Heart left ventricle (tissue), 13 donors: ENCODE measurements around the gene C1orf50.

Experiments used
- POLR2A ChIP-seq, 2 donors: fragments of 450-650 bp; IDR thresholded peaks; one replicate each; pipeline ENCODE4 v1.6.1; 2017; ENCODE audit warnings: antibody characterized with exemption in 2 of 2, mild to moderate bottlenecking in 2 of 2, moderate library complexity in 2 of 2
- TF ChIP-seq, protein P1 (sequence below), 12 donors: fragments of 200-600 bp; sonication (generic) in 4 of 12; IDR thresholded peaks; one replicate each; pipeline versions ENCODE4 v1.5.0 to v1.8.0; 2018 to 2022; ENCODE audit warnings: antibody characterized with exemption in 12 of 12, mild to moderate bottlenecking in 5 of 12
- donor health status: ischemic (EF 13 %, LVEDD 7.1; RV severe dilation, severe dysfunction).
- donor health status: DM: no; HTN: yes; CAD: no.
- donor health status: DM: no; HTN: no; CAD: no.
- donor health status: ischemic (EF 25% LVEDD 6.9; RV normal size, moderate dysfunction).
- donor health status: ischemic (EF 25% LVEDD 5.7; RV mildly dilated, moderate dysfunction).
- donor health status: ischemic (EF 35%, LVEDD 5.7; RV mildly dilated, moderate dysfunction).
- donor health status: nonischemic (EF 11% LVEDD 7.7; RV severe dilation, severe dysfunction).
- donor health status: DM: yes; HTN: yes; CAD: no.
- donor health status: PGD.
- donor health status: ischemic (EF 29% LVEDD 5.4; RV normal size, mild dysfunction).
- donor health status: nonischemic (EF 23%, LVEDD 6.1; RV moderate dilation, normal function).

DNA sequence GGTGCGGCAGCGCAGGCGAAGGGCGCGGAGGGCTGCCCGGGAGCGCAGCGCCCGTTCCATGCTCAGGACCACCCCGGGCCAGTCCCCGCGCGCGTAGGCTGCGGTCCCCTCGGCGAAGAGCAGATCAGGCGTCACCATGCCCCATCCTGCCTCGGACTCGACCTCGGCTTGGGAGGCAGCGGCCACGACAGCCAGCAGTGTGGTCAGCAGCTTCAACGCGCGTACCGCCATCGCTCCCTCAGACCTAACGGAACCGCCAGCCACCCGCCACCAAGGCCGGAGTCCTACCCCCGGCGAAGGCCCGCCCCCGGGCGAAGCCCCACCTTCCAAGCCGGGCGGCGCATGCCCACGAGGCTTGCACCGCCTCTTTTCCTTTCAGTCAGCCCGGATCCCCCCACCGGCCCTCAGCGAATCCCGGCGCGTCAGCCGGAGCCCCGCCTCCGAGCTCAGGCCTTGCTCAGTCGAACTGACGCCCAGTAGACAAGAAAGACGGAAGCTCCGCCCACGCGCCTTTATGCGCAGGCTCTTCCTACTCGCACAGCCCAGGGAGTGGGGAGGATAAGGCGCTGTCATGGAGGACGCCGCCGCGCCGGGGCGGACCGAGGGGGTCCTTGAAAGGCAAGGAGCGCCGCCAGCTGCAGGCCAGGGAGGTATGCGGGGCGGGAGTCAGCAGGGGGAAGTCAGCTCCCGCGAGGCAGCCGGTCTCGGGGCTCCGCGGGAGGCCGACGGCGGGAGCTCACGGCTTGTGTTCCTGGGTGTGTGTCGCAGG is at the start of gene C1orf50, which contains the start of gene P3H1:
- TF ChIP-seq, protein P1, sequence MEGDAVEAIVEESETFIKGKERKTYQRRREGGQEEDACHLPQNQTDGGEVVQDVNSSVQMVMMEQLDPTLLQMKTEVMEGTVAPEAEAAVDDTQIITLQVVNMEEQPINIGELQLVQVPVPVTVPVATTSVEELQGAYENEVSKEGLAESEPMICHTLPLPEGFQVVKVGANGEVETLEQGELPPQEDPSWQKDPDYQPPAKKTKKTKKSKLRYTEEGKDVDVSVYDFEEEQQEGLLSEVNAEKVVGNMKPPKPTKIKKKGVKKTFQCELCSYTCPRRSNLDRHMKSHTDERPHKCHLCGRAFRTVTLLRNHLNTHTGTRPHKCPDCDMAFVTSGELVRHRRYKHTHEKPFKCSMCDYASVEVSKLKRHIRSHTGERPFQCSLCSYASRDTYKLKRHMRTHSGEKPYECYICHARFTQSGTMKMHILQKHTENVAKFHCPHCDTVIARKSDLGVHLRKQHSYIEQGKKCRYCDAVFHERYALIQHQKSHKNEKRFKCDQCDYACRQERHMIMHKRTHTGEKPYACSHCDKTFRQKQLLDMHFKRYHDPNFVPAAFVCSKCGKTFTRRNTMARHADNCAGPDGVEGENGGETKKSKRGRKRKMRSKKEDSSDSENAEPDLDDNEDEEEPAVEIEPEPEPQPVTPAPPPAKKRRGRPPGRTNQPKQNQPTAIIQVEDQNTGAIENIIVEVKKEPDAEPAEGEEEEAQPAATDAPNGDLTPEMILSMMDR (IDR thresholded peaks at IDR 0.05): peak in 1 of 12 donors; percentile 10
- TF ChIP-seq POLR2A (IDR thresholded peaks at IDR 0.05): peak; percentile 98 to 99
